Activated CD4-positive, alpha-beta T cell treated with anti-CD3 and anti-CD28 coated beads, Interleukin-2, amount 10 ng/mL, durations not matched to agents 7 days and 5 days (primary cell): ENCODE measurements around the gene PHB1. TPM values are rescaled to one million over a fixed set of nuclear protein-coding genes. Genes with fewer than 3 reads are reported as not detected.

Experiments
- CTCF ChIA-PET: fragments of 350-600 bp; sonication (Branson Sonifier 250); formaldehyde crosslinking; loops from one replicate; lab custom pipeline; 2021; ENCODE audit warnings: antibody characterized with exemption; lab: Charles Lee
- POLR2A ChIA-PET: fragments of 350-600 bp; sonication (Branson Sonifier 250); formaldehyde crosslinking; loops from one replicate; lab custom pipeline; 2021; ENCODE audit warnings: antibody characterized with exemption; lab: Charles Lee
- DNase-seq: peaks from one replicate; pipeline ENCODE4 v3.0.0-alpha.2; 2020
- H3K27ac Mint-ChIP-seq: one replicate; pipeline ENCODE4 v1.8.0; 2021; ENCODE audit warnings: mild to moderate bottlenecking, moderate library complexity, mixed read lengths
- H3K27me3 Mint-ChIP-seq: one replicate; pipeline ENCODE4 v1.8.0; 2021; ENCODE audit warnings: mixed read lengths
- H3K36me3 Mint-ChIP-seq: one replicate; pipeline ENCODE4 v1.8.0; 2021; ENCODE audit warnings: low read depth, mixed read lengths
- H3K4me1 Mint-ChIP-seq: one replicate; pipeline ENCODE4 v1.8.0; 2021; ENCODE audit warnings: mixed read lengths
- H3K4me3 Mint-ChIP-seq: one replicate; pipeline ENCODE4 v1.8.0; 2021; ENCODE audit warnings: mild to moderate bottlenecking, moderate library complexity, mixed read lengths
- H3K9me3 Mint-ChIP-seq: one replicate; pipeline ENCODE4 v1.8.0; 2021; ENCODE audit warnings: mixed read lengths
- total RNA-seq, 2 experiments: library from RNA; stranded (reverse); gene quantifications; one replicate each; pipeline ENCODE4 v1.2.3, GENCODE V29; 2021

Gene PHB1
- total RNA-seq, 2 experiments from 2014 or later, result 132 to 153 TPM

- no peak overlapping the region for H3K27ac Mint-ChIP-seq
Measured at GRCh38 chr17:49363251-49363650, 51.4 kb downstream of the PHB1 start.

GRCh38 chr17:49362723-49363117, 52.0 kb downstream of the PHB1 start:
- H3K27me3 Mint-ChIP-seq, result no peaks in the 10 kb centered on the region
- POLR2A ChIA-PET, result no interaction called here
- peaks cover 58% of the 10 kb centered on the region for H3K4me1 Mint-ChIP-seq
- no peak for DNase-seq
- H3K4me3 Mint-ChIP-seq, result peak overlapping the region; percentile 78
- H3K36me3 Mint-ChIP-seq, result peaks cover 7% of the 10 kb centered on the region
- CTCF ChIA-PET, result interaction anchor here (0.9 kb wide), 1 partner anchor 15 kb away, joined by 5 read pairs; no protein-coding TSS in a partner anchor
- peak overlapping the region; percentile 84 for H3K27ac Mint-ChIP-seq
- no peaks in the 10 kb centered on the region for H3K9me3 Mint-ChIP-seq

More at GRCh38 chr17:49363251-49363650, 51.4 kb downstream of the PHB1 start:
- H3K4me1 Mint-ChIP-seq, result peaks cover 55% of the 10 kb centered on the region
- no peak for DNase-seq
- ChIA-PET CTCF (no interaction called here), POLR2A (no interaction called here)
- no peaks in the 10 kb centered on the region for H3K9me3 Mint-ChIP-seq
- no peaks in the 10 kb centered on the region for H3K27me3 Mint-ChIP-seq
- H3K4me3 Mint-ChIP-seq, result no peak overlapping the region
- H3K36me3 Mint-ChIP-seq, result peaks cover 4% of the 10 kb centered on the region

DNA sequence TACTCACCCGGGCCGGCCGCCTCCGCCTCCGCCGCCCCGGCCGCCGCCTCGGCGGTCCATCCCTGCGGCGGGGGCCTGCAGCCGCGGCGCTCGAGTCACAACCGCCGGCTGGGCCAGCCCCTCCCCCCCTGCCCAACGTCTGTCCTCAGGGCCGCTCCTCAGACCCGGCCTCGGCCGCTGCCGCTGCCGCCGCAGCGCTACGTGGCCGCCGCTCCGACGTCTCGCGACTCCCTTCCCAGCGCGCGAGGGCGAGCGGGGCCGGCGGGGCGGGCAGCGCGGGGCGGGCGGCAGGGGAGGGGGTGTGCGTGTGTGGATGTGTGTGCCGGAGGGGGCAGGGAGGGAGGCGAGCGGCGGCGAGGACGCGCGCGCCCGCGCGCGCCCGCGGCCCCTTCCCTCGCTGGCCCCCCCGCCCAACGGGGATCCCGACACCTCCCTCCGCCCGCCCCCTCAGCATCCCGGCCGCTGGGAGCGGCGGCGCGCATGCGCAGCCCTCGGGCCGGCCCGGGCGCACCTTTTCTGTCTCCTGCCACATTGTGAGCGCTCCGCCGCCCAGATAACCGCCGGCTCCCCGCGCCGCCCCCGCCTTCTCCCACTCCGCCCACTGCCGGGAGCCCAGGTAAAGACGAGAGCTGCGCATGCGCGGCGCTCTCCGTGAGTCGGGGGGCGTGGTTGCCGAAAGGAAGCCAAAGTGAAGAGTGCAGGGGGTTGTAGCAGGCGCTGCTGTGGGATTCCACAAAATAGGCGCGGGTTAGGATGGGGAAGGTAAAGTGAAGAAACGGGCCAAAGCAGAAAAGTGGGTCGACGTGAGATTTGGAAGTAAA, 52.6 kb downstream of the PHB1 start, which contains the start of gene ZNF652:
Gene ZNF652 (minus strand): TSS at position 349 of the 821 bp plus-strand sequence. CDS start 44,525 bp downstream, outside the sequence.
- Mint-ChIP-seq H3K9me3 (no peaks in the 10 kb centered on the region), H3K4me1 (peaks cover 63% of the 10 kb centered on the region), H3K4me3 (peak within 1 kb of the TSS; percentile 89), H3K27ac (peak within 1 kb of the TSS; percentile 96), H3K27me3 (no peaks in the 10 kb centered on the region), H3K36me3 (peaks cover 8% of the 10 kb centered on the region)
- ChIA-PET CTCF (interaction anchor here (0.9 to 2.0 kb wide), 2 partner anchors 15 to 32 kb away, joined by 4 to 5 read pairs; no protein-coding TSS in a partner anchor), POLR2A (interaction anchor here (0.7 kb wide), 1 partner anchor 102 kb away, joined by 3 read pairs; no protein-coding TSS in a partner anchor)
- peak; percentile 95 for DNase-seq

DNA sequence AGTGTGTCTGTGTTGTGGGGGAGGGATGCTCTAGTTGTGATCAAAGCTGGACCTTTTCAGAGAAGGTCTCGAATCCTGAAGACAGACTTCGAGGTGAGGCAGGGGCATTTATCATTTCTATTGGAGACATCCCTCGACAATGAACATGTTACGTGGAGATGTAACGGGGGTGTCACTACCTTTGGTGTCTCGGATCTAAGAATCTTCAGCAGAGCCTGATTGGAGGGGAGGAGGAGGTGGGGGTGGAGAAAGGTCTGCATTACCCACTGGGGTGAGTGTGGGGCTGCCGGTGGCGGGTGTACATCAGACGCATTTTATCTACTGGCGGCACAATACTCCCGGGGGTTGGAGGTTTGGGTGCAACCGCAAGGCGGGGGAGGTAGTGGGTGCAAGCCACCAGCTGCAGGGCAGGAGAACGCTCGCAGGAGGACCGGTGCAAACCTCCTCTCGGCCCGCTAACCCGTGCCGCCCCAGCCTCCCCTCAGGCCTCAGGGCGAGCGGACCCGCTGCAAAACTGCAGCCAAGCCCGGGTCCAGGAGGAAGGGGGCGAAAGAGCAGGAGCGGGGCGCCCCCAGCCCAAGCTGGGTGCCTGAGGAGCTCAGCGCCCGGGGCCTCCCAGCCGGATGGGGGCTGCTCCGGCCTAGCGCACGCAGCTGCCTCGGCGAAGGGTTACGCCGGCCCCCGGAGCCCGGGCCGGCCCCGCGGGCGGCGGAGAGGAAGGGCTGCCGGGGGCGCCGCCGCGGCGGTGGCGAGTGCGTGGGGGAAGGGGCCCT, 53.4 kb downstream of the PHB1 start:
- ChIA-PET POLR2A (interaction anchor here (0.7 kb wide), 2 partner anchors 101 to 687 kb away, joined by 3 read pairs; no protein-coding TSS in a partner anchor), CTCF (interaction anchor here (0.7 to 2.0 kb wide), 4 partner anchors 13 to 44 kb away, joined by 3 to 4 read pairs (median 3); no protein-coding TSS in a partner anchor)
- no peaks in the 10 kb centered on the region for H3K27me3 Mint-ChIP-seq
- DNase-seq, result peak; percentile 92
- no peaks in the 10 kb centered on the region for H3K9me3 Mint-ChIP-seq
- H3K4me1 Mint-ChIP-seq, result peaks cover 64% of the 10 kb centered on the region
- H3K4me3 Mint-ChIP-seq, result peak overlapping the region; percentile 89
- H3K27ac Mint-ChIP-seq, result peak overlapping the region; percentile 96
- peaks cover 11% of the 10 kb centered on the region for H3K36me3 Mint-ChIP-seq

DNA sequence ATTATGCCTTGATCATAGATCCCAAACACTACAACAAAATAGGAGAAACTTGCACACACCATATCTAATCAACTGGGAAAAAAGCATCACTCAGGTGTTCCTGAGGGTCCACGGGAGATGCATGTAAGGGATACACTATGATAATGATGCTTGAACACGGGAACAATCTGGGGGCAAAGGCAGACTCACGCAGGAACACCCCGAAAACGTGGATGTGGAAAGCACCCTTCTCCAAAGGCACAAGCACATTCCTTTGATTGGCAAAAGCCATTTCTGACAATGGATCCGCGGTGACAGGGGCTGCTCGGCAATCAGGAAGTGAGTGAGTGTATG, 53.9 kb downstream of the PHB1 start:
- H3K4me1 Mint-ChIP-seq, result peaks cover 59% of the 10 kb centered on the region
- no peak for DNase-seq

DNA sequence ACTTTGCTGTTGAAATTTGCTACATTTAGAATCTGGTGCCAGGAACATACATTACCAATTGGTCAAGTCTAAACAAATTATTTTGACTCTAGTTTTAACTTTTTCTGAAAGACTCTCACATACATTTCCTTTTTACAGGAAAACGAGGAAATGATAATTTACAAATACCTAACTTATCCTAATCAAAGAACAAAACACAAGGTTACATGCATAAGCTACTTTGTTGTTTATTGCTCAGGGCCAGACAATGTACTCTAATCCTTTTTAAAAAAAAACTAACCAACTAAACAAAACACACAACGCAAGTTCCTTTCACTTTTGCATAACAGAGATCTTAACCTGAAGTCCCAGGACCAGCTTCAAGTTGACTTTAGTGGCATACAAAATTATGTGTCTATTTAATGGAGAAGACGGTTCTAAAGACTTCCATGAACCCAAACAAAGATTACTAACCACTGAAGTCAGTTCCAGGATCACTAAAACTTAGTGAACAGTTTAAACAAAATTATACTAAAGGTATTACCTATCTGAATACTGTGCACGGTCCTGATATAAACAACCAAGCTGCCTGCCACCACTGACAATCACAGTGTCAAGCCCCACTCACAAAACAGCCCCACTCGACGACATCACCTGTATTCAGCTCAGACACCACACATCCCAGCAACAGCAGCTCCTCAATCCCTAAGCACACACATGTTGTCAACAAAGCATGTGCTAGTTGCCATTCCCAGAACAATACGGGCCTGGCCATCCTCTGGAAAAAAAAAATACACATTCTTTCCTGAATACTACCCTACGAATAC, 54.5 kb downstream of the PHB1 start:
- peak; percentile 26 for DNase-seq
- Mint-ChIP-seq H3K4me1 (peaks cover 53% of the 10 kb centered on the region), H3K4me3 (peak overlapping the region; percentile 89), H3K27ac (peak overlapping the region; percentile 96), H3K27me3 (no peaks in the 10 kb centered on the region), H3K36me3 (peaks cover 12% of the 10 kb centered on the region), H3K9me3 (no peaks in the 10 kb centered on the region)
- CTCF ChIA-PET, result interaction anchor here (0.8 to 2.0 kb wide), 7 partner anchors 8 to 416 kb away, joined by 3 to 5 read pairs (median 3); partner anchors contain the start of gene SNF8
- POLR2A ChIA-PET, result interaction anchor here (0.5 to 0.7 kb wide), 2 partner anchors 25 to 686 kb away, joined by 3 to 6 read pairs; no protein-coding TSS in a partner anchor

More for the DNA sequence above, 53.9 kb downstream of the PHB1 start:
- peak overlapping the region; percentile 96 for H3K27ac Mint-ChIP-seq
- no peaks in the 10 kb centered on the region for H3K9me3 Mint-ChIP-seq
- CTCF ChIA-PET, result interaction anchor here (0.7 to 2.0 kb wide), 5 partner anchors 11 to 44 kb away, joined by 3 to 4 read pairs (median 3); no protein-coding TSS in a partner anchor
- no peaks in the 10 kb centered on the region for H3K27me3 Mint-ChIP-seq
- peak overlapping the region; percentile 89 for H3K4me3 Mint-ChIP-seq
- POLR2A ChIA-PET, result interaction anchor here (0.7 kb wide), 1 partner anchor 686 kb away, joined by 3 read pairs; no protein-coding TSS in a partner anchor
- H3K36me3 Mint-ChIP-seq, result peaks cover 12% of the 10 kb centered on the region

DNA sequence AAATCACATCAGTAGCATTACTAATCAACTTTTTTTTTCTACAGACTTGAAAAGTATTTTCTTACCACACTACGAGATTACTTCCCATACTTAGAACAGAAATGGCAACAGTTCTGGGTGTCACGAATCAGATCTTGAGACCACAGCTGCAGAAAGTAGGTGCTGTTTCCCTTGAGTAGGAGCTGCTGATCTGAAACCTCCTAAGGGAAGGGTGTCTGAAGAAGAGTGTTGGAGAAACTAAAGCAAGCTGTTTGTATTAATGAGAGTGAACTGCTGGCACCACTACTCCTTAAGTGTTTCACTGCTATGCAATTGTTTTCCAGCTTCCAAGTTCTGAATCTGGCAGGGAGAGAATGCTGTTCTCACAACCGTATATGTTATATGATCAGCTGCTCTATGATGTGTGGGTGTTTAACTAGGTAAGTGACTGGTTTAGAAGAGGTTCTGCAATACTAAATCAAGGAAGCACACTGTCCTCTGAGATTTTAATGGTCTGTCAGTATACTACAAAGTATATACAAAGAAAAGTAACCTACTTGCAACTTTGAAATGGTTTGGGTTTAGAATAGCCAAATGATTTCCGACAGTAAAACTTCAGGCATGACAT, 55.9 kb downstream of the PHB1 start:
- Mint-ChIP-seq H3K4me1 (peaks cover 47% of the 10 kb centered on the region), H3K27ac (peak overlapping the region; percentile 87), H3K27me3 (no peaks in the 10 kb centered on the region), H3K36me3 (peaks cover 12% of the 10 kb centered on the region), H3K4me3 (peak overlapping the region; percentile 89), H3K9me3 (no peaks in the 10 kb centered on the region)
- ChIA-PET POLR2A (no interaction called here), CTCF (interaction anchor here (1.1 to 1.6 kb wide), 4 partner anchors 16 to 136 kb away, joined by 3 to 6 read pairs (median 3); no protein-coding TSS in a partner anchor)
- peak; percentile 39 for DNase-seq

DNA sequence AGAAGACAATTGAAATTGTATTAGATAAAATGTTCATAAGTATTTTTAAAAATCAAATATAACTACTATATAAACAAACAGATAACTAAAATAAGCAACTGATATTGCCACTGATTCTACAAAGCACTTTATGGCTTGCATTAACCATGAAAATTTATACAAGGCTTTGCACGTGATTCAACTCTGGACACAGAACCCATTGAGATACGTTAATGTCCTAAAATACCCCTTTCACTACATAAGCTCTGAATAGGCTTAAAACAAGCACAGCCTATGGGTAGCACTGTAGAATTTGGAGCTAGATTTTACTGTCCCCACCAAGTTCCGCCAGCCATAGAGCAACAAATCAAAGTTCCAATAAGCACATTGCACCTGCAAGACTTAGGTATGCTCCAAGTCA, 57.2 kb downstream of the PHB1 start:
- ChIA-PET POLR2A (no interaction called here), CTCF (interaction anchor here (1.0 to 3.0 kb wide), 3 partner anchors 11 to 34 kb away, joined by 3 to 9 read pairs (median 4); no protein-coding TSS in a partner anchor)
- no peaks in the 10 kb centered on the region for H3K27me3 Mint-ChIP-seq
- no peak overlapping the region for H3K27ac Mint-ChIP-seq
- no peak for DNase-seq
- H3K4me3 Mint-ChIP-seq, result peak overlapping the region; percentile 89
- H3K4me1 Mint-ChIP-seq, result peaks cover 51% of the 10 kb centered on the region
- no peaks in the 10 kb centered on the region for H3K9me3 Mint-ChIP-seq
- H3K36me3 Mint-ChIP-seq, result peaks cover 15% of the 10 kb centered on the region

GRCh38 chr17:49356320-49356719, 58.4 kb downstream of the PHB1 start:
- POLR2A ChIA-PET, result no interaction called here

More at GRCh38 chr17:49356320-49356719, 58.4 kb downstream of the PHB1 start:
- no peak for DNase-seq
- Mint-ChIP-seq H3K9me3 (no peaks in the 10 kb centered on the region), H3K36me3 (peaks cover 16% of the 10 kb centered on the region), H3K27ac (no peak overlapping the region), H3K27me3 (no peaks in the 10 kb centered on the region), H3K4me1 (peaks cover 49% of the 10 kb centered on the region), H3K4me3 (no peak overlapping the region)
- CTCF ChIA-PET, result interaction anchor here (0.7 to 3.0 kb wide), 3 partner anchors 12 to 1789 kb away, joined by 3 to 9 read pairs (median 4); no protein-coding TSS in a partner anchor
